Stimulated activated CD8-positive, alpha-beta memory T cell treated with anti-CD3 and anti-CD28 coated beads, Interleukin-2, amount 100 ng/mL, for 1 hour (primary cell): Measurements from ENCODE around the gene BUD13.
"Not testable (repeated sequence)": the region's sequence is repeated elsewhere in the genome, so short reads cannot be mapped to it uniquely, and the experiment has no call there.

Experiments used
- DNase-seq, 2 donors: peaks; one replicate each; pipeline ENCODE4 v3.0.0-alpha.2; 2020; ENCODE audit warnings: low read depth in 2 of 2

BUD13 gene, protein sequence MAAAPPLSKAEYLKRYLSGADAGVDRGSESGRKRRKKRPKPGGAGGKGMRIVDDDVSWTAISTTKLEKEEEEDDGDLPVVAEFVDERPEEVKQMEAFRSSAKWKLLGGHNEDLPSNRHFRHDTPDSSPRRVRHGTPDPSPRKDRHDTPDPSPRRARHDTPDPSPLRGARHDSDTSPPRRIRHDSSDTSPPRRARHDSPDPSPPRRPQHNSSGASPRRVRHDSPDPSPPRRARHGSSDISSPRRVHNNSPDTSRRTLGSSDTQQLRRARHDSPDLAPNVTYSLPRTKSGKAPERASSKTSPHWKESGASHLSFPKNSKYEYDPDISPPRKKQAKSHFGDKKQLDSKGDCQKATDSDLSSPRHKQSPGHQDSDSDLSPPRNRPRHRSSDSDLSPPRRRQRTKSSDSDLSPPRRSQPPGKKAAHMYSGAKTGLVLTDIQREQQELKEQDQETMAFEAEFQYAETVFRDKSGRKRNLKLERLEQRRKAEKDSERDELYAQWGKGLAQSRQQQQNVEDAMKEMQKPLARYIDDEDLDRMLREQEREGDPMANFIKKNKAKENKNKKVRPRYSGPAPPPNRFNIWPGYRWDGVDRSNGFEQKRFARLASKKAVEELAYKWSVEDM

GRCh38 chr11:116772443-116773202, at the start of gene BUD13:
BUD13 (minus strand) TSS chr11:116772987; CDS start chr11:116772964, 23 bp downstream.
- peak; percentile 88 for DNase-seq

DNA sequence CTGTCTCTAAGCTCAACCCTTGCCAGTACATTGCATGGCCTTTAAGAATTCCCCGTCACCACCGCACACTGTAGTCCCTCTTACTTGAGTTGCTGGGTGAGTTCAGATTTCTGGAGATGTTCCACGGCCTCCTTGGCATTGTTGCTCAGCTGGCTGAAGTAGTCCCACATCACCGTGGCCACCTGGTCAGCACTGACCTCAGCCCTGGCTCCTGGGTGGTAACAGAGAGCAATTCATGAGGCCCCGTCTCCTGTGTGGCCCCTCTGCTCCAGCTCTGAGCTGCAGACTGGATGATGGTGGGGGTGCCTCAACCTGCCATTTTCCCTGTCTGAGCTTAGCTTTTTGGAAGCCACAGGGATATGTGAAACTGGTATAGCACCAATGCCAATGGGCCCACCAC, 49.8 kb upstream of the BUD13 start:
- no peak for DNase-seq

DNA sequence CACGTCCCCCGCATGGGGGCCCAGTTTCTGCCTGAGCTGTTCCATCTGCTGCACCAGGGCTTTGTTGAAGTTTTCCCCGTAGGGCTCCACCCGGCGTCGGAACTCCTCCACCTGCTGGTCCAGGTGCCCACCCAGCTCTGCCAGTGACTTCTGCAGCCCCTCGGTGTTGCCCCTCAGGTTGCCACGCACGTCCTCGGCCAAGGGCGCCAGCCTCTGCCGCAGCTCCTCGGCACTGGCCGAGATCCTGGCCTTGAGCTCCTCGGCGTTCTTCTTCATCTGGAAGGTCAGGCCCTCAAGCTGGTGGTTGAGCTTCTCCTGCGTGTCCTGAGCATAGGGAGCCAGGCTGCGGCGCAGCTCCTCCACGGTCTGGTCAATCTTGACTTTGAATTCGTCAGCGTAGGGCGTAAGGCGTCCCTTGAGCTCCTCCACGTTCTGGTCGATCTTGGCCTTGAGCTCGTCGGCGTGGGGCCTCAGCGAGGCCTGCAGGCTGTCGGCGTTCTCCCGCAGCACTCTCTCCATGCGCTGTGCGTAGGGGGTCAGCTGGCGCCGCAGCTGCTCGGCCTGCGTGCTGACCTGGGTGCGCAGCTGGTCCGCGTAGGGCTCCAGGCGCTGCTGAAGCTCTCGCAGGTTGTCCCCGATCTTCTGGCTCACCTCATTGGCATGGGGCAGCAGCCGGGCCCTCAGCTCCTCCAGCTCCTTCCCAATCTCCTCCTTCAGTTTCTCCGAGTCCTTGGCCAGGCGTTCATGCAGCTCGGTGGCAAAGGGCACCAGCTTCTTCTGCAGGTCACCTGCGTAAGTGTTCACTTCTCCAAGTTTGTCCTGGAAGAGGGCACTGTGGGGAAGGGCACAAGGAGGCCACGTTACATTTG, 48.5 kb upstream of the BUD13 start:
- no peak for DNase-seq

GRCh38 chr11:116819049-116819448, 46.3 kb upstream of the BUD13 start:
- no peak for DNase-seq

- DNase-seq: no peak
Measured at GRCh38 chr11:116814502-116814901, 41.7 kb upstream of the BUD13 start.

- DNase-seq: no peak
Measured at GRCh38 chr11:116813781-116814471, 41.1 kb upstream of the BUD13 start.

DNA sequence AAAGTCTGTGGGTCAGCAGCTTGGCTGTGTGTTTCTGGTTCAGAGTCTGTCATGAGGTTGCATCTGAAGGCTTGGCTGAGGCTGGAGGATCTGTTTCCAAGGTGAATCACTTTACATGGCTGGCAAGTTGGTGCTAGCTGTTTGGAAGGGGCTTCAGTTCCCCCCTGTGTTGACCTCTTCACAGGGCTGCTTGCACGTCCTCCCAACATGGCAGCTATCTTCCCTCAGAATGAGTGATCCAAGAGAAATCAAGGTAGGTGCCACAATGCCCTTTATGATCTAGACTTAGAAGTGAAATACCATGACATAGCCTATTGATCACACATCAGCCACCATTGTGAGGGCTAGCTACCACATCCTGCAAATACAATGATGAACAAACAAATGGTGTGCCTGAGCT, 40.4 kb upstream of the BUD13 start:
- DNase-seq: no peak

DNA sequence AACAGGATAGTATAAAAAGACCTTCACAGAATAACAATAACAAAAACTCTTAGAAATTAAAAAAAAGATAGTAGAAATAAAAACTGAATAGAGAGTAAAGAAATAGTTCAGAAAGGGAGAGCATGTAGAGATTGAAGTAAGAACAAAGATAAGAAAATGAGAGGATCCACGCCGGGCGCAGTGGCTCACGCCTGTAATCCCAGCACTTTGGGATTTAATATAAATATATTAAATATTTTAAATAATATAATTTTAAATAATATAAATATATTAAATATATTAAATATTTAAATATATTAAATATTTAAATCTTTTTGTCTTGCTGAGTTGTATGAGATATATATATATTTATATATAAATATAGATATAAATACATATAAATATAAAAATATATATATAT, 39.3 kb upstream of the BUD13 start:
- no peak for DNase-seq

GRCh38 chr11:116811194-116811593, 38.4 kb upstream of the BUD13 start:
- DNase-seq: no peak

DNA sequence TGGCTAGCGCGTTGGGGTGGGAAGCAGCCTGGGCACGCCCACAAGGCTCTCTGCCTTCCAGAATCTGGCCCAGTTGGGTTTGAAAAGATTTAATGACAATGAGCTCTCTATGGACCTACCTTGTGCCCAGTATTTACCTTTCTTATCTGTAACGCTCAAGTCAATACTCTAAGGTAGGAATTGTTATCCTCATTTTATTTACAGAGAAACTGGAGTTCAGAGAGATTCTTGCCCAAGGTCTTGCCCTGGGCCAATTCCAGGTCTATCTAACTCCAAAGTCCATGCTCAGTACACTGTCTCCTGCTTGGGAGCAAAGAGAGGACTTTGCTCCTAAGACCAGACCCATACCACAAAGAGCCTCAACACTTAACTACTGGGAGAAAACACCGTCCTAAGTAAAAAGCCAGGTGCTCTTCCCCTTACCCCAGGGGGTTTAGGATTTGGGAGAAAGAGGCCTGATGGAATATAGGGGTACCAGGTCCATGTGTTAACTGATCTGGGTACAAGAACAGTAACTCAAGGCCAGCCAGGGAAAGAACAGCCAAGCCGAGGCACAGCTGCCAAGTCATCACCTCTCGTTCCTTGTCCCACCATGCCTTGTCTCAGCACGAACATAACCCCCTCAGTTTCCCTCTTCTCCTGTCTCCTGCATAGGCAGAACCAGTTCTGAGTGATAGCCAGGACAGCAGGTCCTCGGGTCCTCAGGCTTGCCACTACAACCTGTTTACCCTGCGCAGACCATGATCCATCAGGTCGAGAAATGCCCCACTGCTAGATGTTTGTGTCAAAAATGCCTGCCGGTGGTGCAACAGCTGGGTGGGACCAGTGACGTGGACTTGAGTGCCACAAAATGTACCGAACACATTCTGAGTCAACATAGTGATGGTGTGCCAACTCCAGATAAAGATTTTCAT, 35.7 kb upstream of the BUD13 start:
- DNase-seq: no peak

GRCh38 chr11:116807601-116808261, 34.9 kb upstream of the BUD13 start:
- DNase-seq: no peak

GRCh38 chr11:116804001-116804400, 31.2 kb upstream of the BUD13 start:
- no peak for DNase-seq

DNA sequence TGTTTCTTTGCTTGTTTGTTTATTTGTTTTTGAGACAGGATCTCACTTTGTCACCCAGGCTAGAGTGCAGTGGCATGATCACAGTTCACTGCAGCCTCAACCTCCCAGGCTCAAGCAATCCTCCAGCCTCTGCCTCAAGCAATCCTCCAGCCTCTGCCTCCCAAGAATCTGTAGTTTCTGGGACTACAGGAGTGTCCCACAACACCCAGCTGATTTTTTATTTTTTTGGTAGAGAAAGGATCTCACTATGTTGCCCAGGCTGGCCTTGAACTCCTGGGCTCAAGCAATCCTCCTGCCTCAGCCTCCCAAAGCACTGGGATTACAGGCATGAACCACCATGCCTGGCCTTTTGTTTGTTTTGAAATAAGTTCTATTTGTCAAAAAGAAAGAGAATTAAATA, 28.9 kb upstream of the BUD13 start:
- DNase-seq: not testable (repeated sequence)

DNA sequence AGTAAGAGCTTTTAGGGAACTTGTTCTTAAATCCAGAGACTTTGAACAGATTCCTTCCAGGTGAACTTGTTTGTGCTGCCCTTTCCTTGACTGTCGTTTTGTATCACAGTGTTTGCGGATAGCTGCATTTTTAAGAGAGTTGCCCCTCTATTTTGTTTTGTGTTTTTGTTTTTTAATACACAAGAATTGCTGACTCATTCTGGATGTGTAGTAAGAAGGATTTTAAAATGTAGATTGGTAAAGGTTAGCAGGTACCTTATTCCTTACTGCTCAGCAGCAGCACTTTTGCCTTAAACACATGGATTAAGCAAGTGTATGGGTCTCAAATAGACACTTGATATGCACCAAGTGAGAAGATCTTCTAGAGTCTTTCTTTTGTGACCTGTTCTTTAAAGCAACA, 27.8 kb upstream of the BUD13 start:
- no peak for DNase-seq

DNA sequence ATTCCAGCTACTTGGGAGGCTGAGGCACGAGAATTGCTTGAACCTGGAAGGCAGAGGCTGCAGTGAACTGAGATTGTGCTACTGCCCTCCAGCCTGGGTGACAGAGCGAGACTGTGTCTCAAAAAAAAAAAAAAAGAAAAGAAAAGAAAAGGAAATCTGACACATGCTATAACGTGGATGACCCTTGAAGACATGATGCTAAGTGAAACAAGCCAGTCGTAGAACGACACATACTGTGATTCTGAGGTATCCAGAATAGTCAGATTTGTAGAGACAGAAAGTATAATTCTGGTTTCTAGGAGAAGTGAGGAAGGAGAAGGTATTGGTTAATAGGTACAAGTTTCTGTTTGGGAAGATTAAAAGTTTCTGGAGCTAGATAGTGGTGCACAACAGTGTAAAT, 25.6 kb upstream of the BUD13 start:
- DNase-seq: no peak

DNA sequence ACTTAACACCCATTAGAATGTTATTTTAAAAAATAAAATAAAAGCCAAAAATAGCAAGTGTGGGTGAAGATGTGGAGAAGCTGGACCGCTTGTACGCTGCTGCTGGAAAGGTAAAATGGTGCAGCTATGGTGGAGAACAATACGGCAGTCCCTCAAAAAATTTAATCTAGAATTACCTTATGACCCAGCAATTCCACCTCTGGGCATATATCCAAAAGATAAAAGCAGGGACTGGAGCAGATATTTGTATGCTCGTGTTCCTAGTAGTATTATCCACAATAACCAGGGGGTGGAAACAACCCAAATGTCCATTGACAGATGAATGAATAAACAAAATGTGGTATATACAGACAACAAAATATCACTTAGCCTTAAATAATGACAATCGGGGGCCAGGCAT, 25.0 kb upstream of the BUD13 start:
- no peak for DNase-seq

GRCh38 chr11:116796548-116796947, 23.8 kb upstream of the BUD13 start:
- DNase-seq: no peak

GRCh38 chr11:116794851-116795250, 22.1 kb upstream of the BUD13 start:
- DNase-seq: no peak

- no peak for DNase-seq
Measured at GRCh38 chr11:116793772-116794097, 20.9 kb upstream of the BUD13 start.
